T47D (cell line): ENCODE data around the gene EML4.
"Not testable (repeated sequence)": the region's sequence is repeated elsewhere in the genome, so short reads cannot be mapped to it uniquely, and the experiment has no call there.

Source experiments
- DNase-seq, 2 experiments: peaks; one replicate each; pipeline versions ENCODE4 v3.0.0 to v3.0.0-alpha.2; 2011 to 2012; ENCODE audit warnings: low read depth in 1 of 2, low spot score in 1 of 2
- JUND ChIP-seq: IDR thresholded peaks from 2 replicates; pipeline ENCODE4 v1.6.1; 2012; ENCODE audit warnings: low read depth
- in situ Hi-C: cut with HindIII; loops from 2 replicates; pipeline ENCODE4 v1.10.0; 2016; ENCODE audit warnings: low sequenced_read_pairs, low pct_unique_long_range_greater_than_20kb

The EML4 gene

GRCh38 chr2:42170619-42171395 is 1.7 kb downstream of the EML4 start:
- TF ChIP-seq JUND: no peak
- no peak for DNase-seq
- in situ Hi-C loops: no loop called here

- no peak for DNase-seq
- no peak for TF ChIP-seq JUND
- in situ Hi-C loops: no loop called here
These were observed 2.3 kb downstream of the EML4 start for GRCh38 chr2:42171396-42171980.

GRCh38 chr2:42172020-42172419 is 2.9 kb downstream of the EML4 start:
- no peak for TF ChIP-seq JUND
- in situ Hi-C loops: no loop called here
- no peak for DNase-seq

- no peak for DNase-seq
- no peak for TF ChIP-seq JUND
- in situ Hi-C loops: no loop called here
These were observed 3.4 kb downstream of the EML4 start for GRCh38 chr2:42172566-42172965.

GRCh38 chr2:42173467-42173866 is 4.3 kb downstream of the EML4 start:
- in situ Hi-C loops, DNase-seq: not testable (repeated sequence)

- in situ Hi-C loops: no loop called here
- TF ChIP-seq JUND: no peak
These were observed 8.0 kb downstream of the EML4 start for GRCh38 chr2:42176992-42177738.

GRCh38 chr2:42178335-42178734 is 9.2 kb downstream of the EML4 start:
- in situ Hi-C loops: no loop called here
- DNase-seq: no peak
- no peak for TF ChIP-seq JUND

More at GRCh38 chr2:42176992-42177738, 8.0 kb downstream of the EML4 start:
- DNase-seq: no peak

- in situ Hi-C loops: no loop called here
- no peak for TF ChIP-seq JUND
- DNase-seq: no peak
These were observed 11.1 kb downstream of the EML4 start for GRCh38 chr2:42180300-42180699.

- no peak for DNase-seq
- no peak for TF ChIP-seq JUND
- in situ Hi-C loops: no loop called here
These were observed 13.6 kb downstream of the EML4 start for GRCh38 chr2:42182654-42183308.

- in situ Hi-C loops: no loop called here
These were observed 14.6 kb downstream of the EML4 start for GRCh38 chr2:42183775-42184174.

GRCh38 chr2:42184346-42184745 is 15.2 kb downstream of the EML4 start:
- in situ Hi-C loops: no loop called here
- no peak for DNase-seq
- no peak for TF ChIP-seq JUND

More at GRCh38 chr2:42183775-42184174, 14.6 kb downstream of the EML4 start:
- DNase-seq: no peak
- no peak for TF ChIP-seq JUND

- DNase-seq: no peak
- TF ChIP-seq JUND: no peak
- in situ Hi-C loops: no loop called here
These were observed 16.2 kb downstream of the EML4 start for GRCh38 chr2:42185220-42185921.

- in situ Hi-C loops: no loop called here
- TF ChIP-seq JUND: no peak
- DNase-seq: no peak
These were observed 17.2 kb downstream of the EML4 start for GRCh38 chr2:42186366-42186765.
